ENCODE data around the gene GOLGA7B.

Gene GOLGA7B

GRCh38 chr10:97849687-97850402, at the start of gene GOLGA7B:
GOLGA7B (plus strand) TSS chr10:97849843; CDS start chr10:97850304, 461 bp downstream.
- no peak for DNase-seq (ENCODE audit: low read depth in 2 of 2)

- DNase-seq (ENCODE audit: low read depth in 2 of 2), result no peak
These were observed 49.2 kb upstream of the GOLGA7B start for GRCh38 chr10:97800474-97800873.

- DNase-seq (ENCODE audit: low read depth in 2 of 2), result no peak
These were observed 48.2 kb upstream of the GOLGA7B start for GRCh38 chr10:97801422-97801821.

GRCh38 chr10:97805096-97805884, 44.4 kb upstream of the GOLGA7B start:
- DNase-seq (ENCODE audit: low read depth in 2 of 2), result no peak

- DNase-seq (ENCODE audit: low read depth in 2 of 2), result no peak
These were observed 43.7 kb upstream of the GOLGA7B start for GRCh38 chr10:97805949-97806348.

GRCh38 chr10:97810446-97810845, 39.2 kb upstream of the GOLGA7B start:
- DNase-seq (ENCODE audit: low read depth in 2 of 2), result no peak

- DNase-seq (ENCODE audit: low read depth in 2 of 2), result no peak
These were observed 37.7 kb upstream of the GOLGA7B start for GRCh38 chr10:97811958-97812357.

- DNase-seq (ENCODE audit: low read depth in 2 of 2), result no peak
These were observed 36.9 kb upstream of the GOLGA7B start for GRCh38 chr10:97812696-97813095.

- no peak for DNase-seq (ENCODE audit: low read depth in 2 of 2)
These were observed 36.3 kb upstream of the GOLGA7B start for GRCh38 chr10:97813311-97813710.

- no peak for DNase-seq (ENCODE audit: low read depth in 2 of 2)
These were observed 34.6 kb upstream of the GOLGA7B start for GRCh38 chr10:97814996-97815395.

- no peak for DNase-seq (ENCODE audit: low read depth in 2 of 2)
These were observed 33.0 kb upstream of the GOLGA7B start for GRCh38 chr10:97816609-97817008.

GRCh38 chr10:97818572-97818971, 31.1 kb upstream of the GOLGA7B start:
- DNase-seq (ENCODE audit: low read depth in 2 of 2), result no peak

- no peak for DNase-seq (ENCODE audit: low read depth in 2 of 2)
These were observed 29.4 kb upstream of the GOLGA7B start for GRCh38 chr10:97820096-97820704.

GRCh38 chr10:97821308-97822038, 28.2 kb upstream of the GOLGA7B start:
- no peak for DNase-seq (ENCODE audit: low read depth in 2 of 2)

- DNase-seq (ENCODE audit: low read depth in 2 of 2), result no peak
These were observed 27.4 kb upstream of the GOLGA7B start for GRCh38 chr10:97822261-97822687.

- no peak for DNase-seq (ENCODE audit: low read depth in 2 of 2)
These were observed 25.9 kb upstream of the GOLGA7B start for GRCh38 chr10:97823734-97824133.

GRCh38 chr10:97825020-97825760, 24.5 kb upstream of the GOLGA7B start:
- DNase-seq (ENCODE audit: low read depth in 2 of 2), result no peak

GRCh38 chr10:97826892-97827291, 22.8 kb upstream of the GOLGA7B start:
- no peak for DNase-seq (ENCODE audit: low read depth in 2 of 2)

GRCh38 chr10:97827702-97828291, 21.8 kb upstream of the GOLGA7B start:
- no peak for DNase-seq (ENCODE audit: low read depth in 2 of 2)

- no peak for DNase-seq (ENCODE audit: low read depth in 2 of 2)
These were observed 20.9 kb upstream of the GOLGA7B start for GRCh38 chr10:97828721-97829120.

- DNase-seq (ENCODE audit: low read depth in 2 of 2), result no peak
These were observed 19.6 kb upstream of the GOLGA7B start for GRCh38 chr10:97830064-97830463.

All from stimulated activated CD4-positive, alpha-beta T cell treated with anti-CD3 and anti-CD28 coated beads, Interleukin-15, amount 100 ng/mL, for 48 hours (primary cell).